Measurements from ENCODE around the gene MAFF.
"Not testable (repeated sequence)": the region's sequence is repeated elsewhere in the genome, so short reads cannot be mapped to it uniquely, and the experiment has no call there.

Gene MAFF

GRCh38 chr22:38232196-38232595 lies 30.4 kb downstream of the MAFF start:
- DNase-seq: no peak
- no peak for ATAC-seq (ENCODE audit: insufficient read depth, low read depth)
- Histone ChIP-seq H3K36me3 (ENCODE audit: insufficient read depth, low read length) (peaks cover 43% of the 10 kb centered on the region), H3K79me2 (ENCODE audit: insufficient read depth, low read length) (no peaks in the 10 kb centered on the region), H3K27me3 (ENCODE audit: insufficient read depth, low read length, poor library complexity) (no peaks in the 10 kb centered on the region), H2AFZ (ENCODE audit: low read depth, low read length) (no peak overlapping the region), H3K27ac (ENCODE audit: low read length) (no peak overlapping the region), H3K9ac (ENCODE audit: low read depth, low read length) (no peak overlapping the region), H3K4me3 (ENCODE audit: low read depth in 1 of 2, low read length in 2 of 2) (no peak overlapping the region), H3K4me2 (ENCODE audit: insufficient read depth, low read length) (no peak overlapping the region), H3K4me1 (ENCODE audit: insufficient read depth, low read length) (no peaks in the 10 kb centered on the region), H4K20me1 (ENCODE audit: insufficient read depth, low read length) (no peaks in the 10 kb centered on the region), H3K9me3 (ENCODE audit: insufficient read depth, low read length, severe bottlenecking) (no peaks in the 10 kb centered on the region)
- TF ChIP-seq, protein P1, sequence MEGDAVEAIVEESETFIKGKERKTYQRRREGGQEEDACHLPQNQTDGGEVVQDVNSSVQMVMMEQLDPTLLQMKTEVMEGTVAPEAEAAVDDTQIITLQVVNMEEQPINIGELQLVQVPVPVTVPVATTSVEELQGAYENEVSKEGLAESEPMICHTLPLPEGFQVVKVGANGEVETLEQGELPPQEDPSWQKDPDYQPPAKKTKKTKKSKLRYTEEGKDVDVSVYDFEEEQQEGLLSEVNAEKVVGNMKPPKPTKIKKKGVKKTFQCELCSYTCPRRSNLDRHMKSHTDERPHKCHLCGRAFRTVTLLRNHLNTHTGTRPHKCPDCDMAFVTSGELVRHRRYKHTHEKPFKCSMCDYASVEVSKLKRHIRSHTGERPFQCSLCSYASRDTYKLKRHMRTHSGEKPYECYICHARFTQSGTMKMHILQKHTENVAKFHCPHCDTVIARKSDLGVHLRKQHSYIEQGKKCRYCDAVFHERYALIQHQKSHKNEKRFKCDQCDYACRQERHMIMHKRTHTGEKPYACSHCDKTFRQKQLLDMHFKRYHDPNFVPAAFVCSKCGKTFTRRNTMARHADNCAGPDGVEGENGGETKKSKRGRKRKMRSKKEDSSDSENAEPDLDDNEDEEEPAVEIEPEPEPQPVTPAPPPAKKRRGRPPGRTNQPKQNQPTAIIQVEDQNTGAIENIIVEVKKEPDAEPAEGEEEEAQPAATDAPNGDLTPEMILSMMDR (IDR thresholded peaks at IDR 0.05; ENCODE audit: borderline replicate concordance, extremely low read depth, low read length, poor library complexity, severe bottlenecking): no peak
- no peak for TF ChIP-seq EZH2 (IDR thresholded peaks at IDR 0.05; ENCODE audit: borderline replicate concordance, low read depth, low read length, severe bottlenecking)

DNA sequence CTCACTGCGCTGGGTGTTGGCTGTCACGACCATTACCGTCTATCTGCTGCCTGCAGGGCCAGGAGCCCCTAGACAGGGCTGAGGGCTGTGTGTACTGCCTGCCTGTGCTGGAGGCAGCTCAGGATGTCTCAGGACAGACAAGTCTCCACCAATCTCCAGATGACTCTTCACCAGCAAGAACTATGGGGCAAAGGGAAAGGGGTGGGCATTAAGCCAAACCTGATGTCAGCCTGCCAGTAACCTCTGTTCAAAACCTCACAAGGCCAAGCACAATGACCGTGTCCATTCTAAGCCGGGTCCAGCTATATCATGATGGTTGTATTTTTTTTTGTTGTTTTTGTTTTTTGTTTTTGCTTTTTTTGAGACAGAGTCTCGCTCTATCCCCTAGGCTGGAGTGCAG lies 31.6 kb downstream of the MAFF start:
- no peaks in the 10 kb centered on the region for H4K20me1 ChIP-seq (ENCODE audit: insufficient read depth, low read length)
- no peak overlapping the region for H3K27ac ChIP-seq (ENCODE audit: low read length)
- no peak overlapping the region for H2AFZ ChIP-seq (ENCODE audit: low read depth, low read length)
- H3K79me2 ChIP-seq (ENCODE audit: insufficient read depth, low read length): no peaks in the 10 kb centered on the region
- DNase-seq: no peak
- no peak for ATAC-seq (ENCODE audit: insufficient read depth, low read depth)
- no peak overlapping the region for H3K9ac ChIP-seq (ENCODE audit: low read depth, low read length)
- no peak overlapping the region for H3K4me3 ChIP-seq (ENCODE audit: low read depth in 1 of 2, low read length in 2 of 2)
- H3K4me2 ChIP-seq (ENCODE audit: insufficient read depth, low read length): no peak overlapping the region
- no peaks in the 10 kb centered on the region for H3K4me1 ChIP-seq (ENCODE audit: insufficient read depth, low read length)
- H3K27me3 ChIP-seq (ENCODE audit: insufficient read depth, low read length, poor library complexity): no peaks in the 10 kb centered on the region
- no peaks in the 10 kb centered on the region for H3K9me3 ChIP-seq (ENCODE audit: insufficient read depth, low read length, severe bottlenecking)
- H3K36me3 ChIP-seq (ENCODE audit: insufficient read depth, low read length): peaks cover 37% of the 10 kb centered on the region
- TF ChIP-seq, protein P1 (IDR thresholded peaks at IDR 0.05; ENCODE audit: borderline replicate concordance, extremely low read depth, low read length, poor library complexity, severe bottlenecking): no peak
- no peak for TF ChIP-seq EZH2 (IDR thresholded peaks at IDR 0.05; ENCODE audit: borderline replicate concordance, low read depth, low read length, severe bottlenecking)

- H3K36me3 ChIP-seq (ENCODE audit: insufficient read depth, low read length): peaks cover 35% of the 10 kb centered on the region
- not testable (repeated sequence) for H3K79me2 ChIP-seq (ENCODE audit: insufficient read depth, low read length); H3K27me3 ChIP-seq (ENCODE audit: insufficient read depth, low read length, poor library complexity)
These were observed 32.1 kb downstream of the MAFF start for GRCh38 chr22:38233856-38234255.

GRCh38 chr22:38235240-38235850 lies 33.6 kb downstream of the MAFF start:
- Histone ChIP-seq H3K4me1 (ENCODE audit: insufficient read depth, low read length) (no peaks in the 10 kb centered on the region), H3K79me2 (ENCODE audit: insufficient read depth, low read length) (no peaks in the 10 kb centered on the region), H3K9ac (ENCODE audit: low read depth, low read length) (no peak overlapping the region), H3K9me3 (ENCODE audit: insufficient read depth, low read length, severe bottlenecking) (no peaks in the 10 kb centered on the region), H3K27ac (ENCODE audit: low read length) (no peak overlapping the region), H4K20me1 (ENCODE audit: insufficient read depth, low read length) (no peaks in the 10 kb centered on the region; the same call in 1 of the 2 replicates), H3K4me2 (ENCODE audit: insufficient read depth, low read length) (no peak overlapping the region), H2AFZ (ENCODE audit: low read depth, low read length) (no peak overlapping the region), H3K4me3 (ENCODE audit: low read depth in 1 of 2, low read length in 2 of 2) (no peak overlapping the region), H3K36me3 (ENCODE audit: insufficient read depth, low read length) (peaks cover 28% of the 10 kb centered on the region), H3K27me3 (ENCODE audit: insufficient read depth, low read length, poor library complexity) (no peaks in the 10 kb centered on the region)
- DNase-seq (no peak), ATAC-seq (ENCODE audit: insufficient read depth, low read depth) (no peak)
- no peak for TF ChIP-seq EZH2 (IDR thresholded peaks at IDR 0.05; ENCODE audit: borderline replicate concordance, low read depth, low read length, severe bottlenecking)
- TF ChIP-seq, protein P1 (IDR thresholded peaks at IDR 0.05; ENCODE audit: borderline replicate concordance, extremely low read depth, low read length, poor library complexity, severe bottlenecking): no peak

More at GRCh38 chr22:38233856-38234255, 32.1 kb downstream of the MAFF start:
- H3K9me3 ChIP-seq (ENCODE audit: insufficient read depth, low read length, severe bottlenecking); H3K27ac ChIP-seq (ENCODE audit: low read length); H3K4me3 ChIP-seq (ENCODE audit: low read depth in 1 of 2, low read length in 2 of 2); H4K20me1 ChIP-seq (ENCODE audit: insufficient read depth, low read length); H3K4me2 ChIP-seq (ENCODE audit: insufficient read depth, low read length); ATAC-seq (ENCODE audit: insufficient read depth, low read depth); H3K4me1 ChIP-seq (ENCODE audit: insufficient read depth, low read length); H3K9ac ChIP-seq (ENCODE audit: low read depth, low read length); H2AFZ ChIP-seq (ENCODE audit: low read depth, low read length); DNase-seq: not testable (repeated sequence)
